Activated CD8-positive, alpha-beta T cell treated with anti-CD3 and anti-CD28 coated beads for 36 hours (primary cell): ENCODE data around the gene SLC4A3. TPM values are rescaled to one million over a fixed set of nuclear protein-coding genes. Genes with fewer than 3 reads are reported as not detected.

Source experiments
- ATAC-seq: fragments of 200-7000 bp; cut with Tn5 transposase; one replicate; pipeline ENCODE4 v1.10.0; 2021; ENCODE audit warnings: mild to moderate bottlenecking, moderate library complexity
- CTCF ChIA-PET: fragments of 350-600 bp; sonication (Branson Sonifier 250); formaldehyde crosslinking; loops from one replicate; lab custom pipeline; 2021; ENCODE audit warnings: antibody characterized with exemption; lab: Charles Lee
- POLR2A ChIA-PET: fragments of 350-600 bp; sonication (Branson Sonifier 250); formaldehyde crosslinking; loops from one replicate; lab custom pipeline; 2021; ENCODE audit warnings: antibody characterized with exemption; lab: Charles Lee
- DNase-seq: peaks from one replicate; pipeline ENCODE4 v3.0.0-alpha.2; 2020
- H3K27ac Mint-ChIP-seq: one replicate; pipeline ENCODE4 v1.8.0; 2021; ENCODE audit warnings: mild to moderate bottlenecking, mixed read lengths
- H3K27me3 Mint-ChIP-seq: one replicate; pipeline ENCODE4 v1.8.0; 2021; ENCODE audit warnings: mixed read lengths
- H3K36me3 Mint-ChIP-seq: one replicate; pipeline ENCODE4 v1.8.0; 2021; ENCODE audit warnings: low read depth, mixed read lengths
- H3K4me1 Mint-ChIP-seq: one replicate; pipeline ENCODE4 v1.8.0; 2021; ENCODE audit warnings: low read depth, mixed read lengths
- H3K4me3 Mint-ChIP-seq: one replicate; pipeline ENCODE4 v1.8.0; 2021; ENCODE audit warnings: mild to moderate bottlenecking, moderate library complexity, mixed read lengths
- H3K9me3 Mint-ChIP-seq: one replicate; pipeline ENCODE4 v1.8.0; 2021; ENCODE audit warnings: mixed read lengths
- CTCF ChIP-seq: fragments of 200-600 bp; IDR thresholded peaks from one replicate; pipeline ENCODE4 v1.8.0; 2022; ENCODE audit warnings: antibody characterized with exemption, mild to moderate bottlenecking
- intact Hi-C: fragments of 100-400 bp; cut with micrococcal nuclease; formaldehyde crosslinking; loops from one replicate; pipeline ENCODE4 v1.10.0; 2022
- total RNA-seq, 2 experiments: library from RNA; stranded (reverse); gene quantifications; one replicate each; pipeline ENCODE4 v1.2.3, GENCODE V29; 2021

Gene SLC4A3
- total RNA-seq, 2 experiments from 2014 or later, result not detected

- Mint-ChIP-seq H3K36me3 (no peaks in the 10 kb centered on the region), H3K4me1 (no peaks in the 10 kb centered on the region), H3K9me3 (no peaks in the 10 kb centered on the region), H3K27ac (no peak overlapping the region), H3K4me3 (no peak overlapping the region), H3K27me3 (peaks cover 16% of the 10 kb centered on the region)
- intact Hi-C loops, result no loop called here
- ChIA-PET CTCF (no interaction called here), POLR2A (interaction anchor here (0.5 kb wide), 1 partner anchor 277 kb away, joined by 3 read pairs; no protein-coding TSS in a partner anchor)
- no peak for TF ChIP-seq CTCF
- DNase-seq (no peak), ATAC-seq (no peak)
Observed at GRCh38 chr2:219672406-219672805, 45.0 kb downstream of the SLC4A3 start.

- Mint-ChIP-seq H3K9me3 (no peaks in the 10 kb centered on the region), H3K36me3 (no peaks in the 10 kb centered on the region), H3K4me3 (no peak overlapping the region), H3K27ac (no peak overlapping the region), H3K27me3 (peaks cover 24% of the 10 kb centered on the region), H3K4me1 (no peaks in the 10 kb centered on the region)
- DNase-seq (no peak), ATAC-seq (no peak)
- intact Hi-C loops, result no loop called here
- POLR2A ChIA-PET, result no interaction called here
- CTCF ChIA-PET, result interaction anchor here (1.0 to 1.6 kb wide), 2 partner anchors 14 to 133 kb away, joined by 3 to 14 read pairs; no protein-coding TSS in a partner anchor
- TF ChIP-seq CTCF, result no peak
Observed at GRCh38 chr2:219675221-219675620, 47.8 kb downstream of the SLC4A3 start.

- no peak for ATAC-seq
- no peak overlapping the region for H3K4me3 Mint-ChIP-seq
- peaks cover 23% of the 10 kb centered on the region for H3K27me3 Mint-ChIP-seq
- no peaks in the 10 kb centered on the region for H3K4me1 Mint-ChIP-seq
- intact Hi-C loops, result no loop called here
- DNase-seq, result no peak
- TF ChIP-seq CTCF, result no peak
- no peaks in the 10 kb centered on the region for H3K36me3 Mint-ChIP-seq
- no peaks in the 10 kb centered on the region for H3K9me3 Mint-ChIP-seq
- CTCF ChIA-PET, result interaction anchor here (0.9 kb wide), 1 partner anchor 13 kb away, joined by 3 read pairs; no protein-coding TSS in a partner anchor
- no peak overlapping the region for H3K27ac Mint-ChIP-seq
- POLR2A ChIA-PET, result no interaction called here
Observed at GRCh38 chr2:219676586-219676985, 49.2 kb downstream of the SLC4A3 start.

GRCh38 chr2:219679041-219679440, 51.6 kb downstream of the SLC4A3 start:
- Mint-ChIP-seq H3K27me3 (peaks cover 22% of the 10 kb centered on the region), H3K9me3 (peaks cover 2% of the 10 kb centered on the region), H3K4me1 (no peaks in the 10 kb centered on the region), H3K36me3 (no peaks in the 10 kb centered on the region), H3K27ac (no peak overlapping the region), H3K4me3 (no peak overlapping the region)
- ATAC-seq, result no peak
- intact Hi-C loops, result no loop called here
- ChIA-PET CTCF (interaction anchor here (1.7 kb wide), 1 partner anchor 11 kb away, joined by 6 read pairs; no protein-coding TSS in a partner anchor), POLR2A (no interaction called here)
- no peak for TF ChIP-seq CTCF
- DNase-seq, result no peak

GRCh38 chr2:219679571-219679970, 52.1 kb downstream of the SLC4A3 start:
- peaks cover 2% of the 10 kb centered on the region for H3K9me3 Mint-ChIP-seq
- ChIA-PET CTCF (interaction anchor here (1.7 kb wide), 1 partner anchor 10 kb away, joined by 6 read pairs; no protein-coding TSS in a partner anchor), POLR2A (no interaction called here)
- H3K4me1 Mint-ChIP-seq, result no peaks in the 10 kb centered on the region
- peaks cover 22% of the 10 kb centered on the region for H3K27me3 Mint-ChIP-seq
- no peak for DNase-seq
- no peak for ATAC-seq
- H3K4me3 Mint-ChIP-seq, result no peak overlapping the region
- no peaks in the 10 kb centered on the region for H3K36me3 Mint-ChIP-seq
- intact Hi-C loops, result no loop called here
- no peak for TF ChIP-seq CTCF
- no peak overlapping the region for H3K27ac Mint-ChIP-seq
